Fibroblast of skin of left biceps (primary cell): Measurements from ENCODE around the gene PTPRN2.

Source experiments
- DNase-seq, 2 experiments: peaks; one replicate each; pipeline ENCODE4 v3.0.0-alpha.2; 2013; ENCODE audit warnings: low read depth in 2 of 2

Gene PTPRN2

DNA sequence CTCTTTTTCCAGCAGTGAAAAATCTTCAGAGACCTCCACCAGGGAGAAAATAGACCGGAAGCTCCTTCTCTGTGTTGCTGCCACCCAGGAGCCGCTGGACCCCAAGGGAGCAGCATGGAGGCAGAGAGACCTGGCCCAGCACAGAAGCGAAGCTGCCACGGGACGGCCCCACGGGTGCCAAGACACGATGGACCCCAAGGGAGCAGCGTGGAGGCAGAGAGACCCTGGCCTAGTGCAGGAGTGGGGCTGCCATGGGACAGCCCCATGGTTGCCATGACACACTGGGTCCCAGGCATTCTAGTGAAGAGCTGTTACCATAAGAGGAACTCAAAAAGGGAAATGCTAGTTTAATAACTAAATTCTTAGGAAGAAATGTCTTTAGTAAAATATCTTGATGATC, 186.3 kb downstream of the PTPRN2 start:
- DNase-seq: no peak

DNA sequence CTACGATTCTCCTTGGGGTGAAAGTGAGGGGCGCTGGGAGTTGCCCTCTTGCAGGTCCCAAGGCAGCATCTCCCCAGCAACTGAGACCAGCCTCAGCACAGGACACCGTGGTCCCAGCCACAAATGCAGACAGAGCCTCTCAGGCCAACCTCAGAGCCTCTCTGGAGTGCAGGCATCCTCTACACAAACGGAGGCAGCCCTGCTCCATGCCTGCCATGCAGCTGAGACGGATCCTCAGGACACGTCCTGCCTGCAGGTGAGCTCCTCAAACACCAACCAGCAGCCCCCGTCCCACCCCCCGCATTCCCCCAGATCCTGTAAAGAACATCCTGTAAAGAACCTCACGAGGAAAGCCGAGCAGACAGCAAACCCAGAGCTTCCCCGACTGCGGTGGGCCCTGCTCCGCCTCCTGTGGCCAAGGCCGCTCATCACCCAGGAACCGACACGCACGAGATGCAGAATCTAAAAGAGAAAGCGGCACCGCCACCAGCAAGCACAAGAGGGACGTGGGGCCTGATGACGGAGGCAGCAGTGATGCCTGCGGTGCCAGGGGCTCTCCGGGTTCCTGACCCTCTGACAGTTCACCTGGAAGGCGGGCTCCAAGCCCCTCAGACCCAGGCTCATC, 186.9 kb downstream of the PTPRN2 start:
- DNase-seq: no peak

DNA sequence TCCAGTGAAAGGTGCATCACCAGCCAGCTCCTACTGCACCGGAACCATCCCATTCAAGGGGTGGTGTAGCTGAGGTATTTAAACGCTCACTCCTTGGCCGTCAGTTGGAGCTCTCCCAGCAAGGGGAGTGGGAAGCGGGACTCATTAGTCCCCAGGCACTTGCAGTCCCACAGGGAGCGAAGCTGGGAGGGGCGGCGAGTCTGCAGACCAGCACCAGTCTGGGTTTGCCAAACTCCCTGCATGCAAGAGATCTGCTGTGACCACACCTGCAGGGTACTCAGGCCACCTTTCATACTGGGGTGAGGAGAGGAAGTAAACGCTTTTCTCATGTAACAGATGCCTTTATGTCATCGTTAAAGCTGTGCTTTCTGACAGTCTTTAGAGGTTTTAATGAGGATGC, 187.9 kb downstream of the PTPRN2 start:
- DNase-seq: no peak

GRCh38 chr7:158398750-158399149, 188.9 kb downstream of the PTPRN2 start:
- no peak for DNase-seq

DNA sequence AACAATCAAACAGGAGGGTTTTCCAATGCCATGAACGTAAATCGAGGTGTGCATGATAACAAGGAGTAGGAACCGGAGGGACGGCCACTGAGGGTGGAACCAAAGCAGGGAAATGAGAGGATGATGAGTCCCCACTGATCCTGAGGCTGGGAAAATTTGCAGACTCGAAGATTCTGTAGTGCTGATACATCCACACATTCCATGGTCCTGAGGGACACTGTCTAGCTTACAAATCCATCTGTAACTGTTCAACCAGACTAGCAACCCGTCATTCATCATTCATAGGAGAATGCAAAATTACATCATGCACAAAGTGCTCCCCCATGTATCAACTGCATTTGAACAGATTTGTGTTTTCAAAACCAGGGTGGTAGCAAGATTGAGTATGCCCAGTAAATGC, 189.7 kb downstream of the PTPRN2 start:
- DNase-seq: no peak

DNA sequence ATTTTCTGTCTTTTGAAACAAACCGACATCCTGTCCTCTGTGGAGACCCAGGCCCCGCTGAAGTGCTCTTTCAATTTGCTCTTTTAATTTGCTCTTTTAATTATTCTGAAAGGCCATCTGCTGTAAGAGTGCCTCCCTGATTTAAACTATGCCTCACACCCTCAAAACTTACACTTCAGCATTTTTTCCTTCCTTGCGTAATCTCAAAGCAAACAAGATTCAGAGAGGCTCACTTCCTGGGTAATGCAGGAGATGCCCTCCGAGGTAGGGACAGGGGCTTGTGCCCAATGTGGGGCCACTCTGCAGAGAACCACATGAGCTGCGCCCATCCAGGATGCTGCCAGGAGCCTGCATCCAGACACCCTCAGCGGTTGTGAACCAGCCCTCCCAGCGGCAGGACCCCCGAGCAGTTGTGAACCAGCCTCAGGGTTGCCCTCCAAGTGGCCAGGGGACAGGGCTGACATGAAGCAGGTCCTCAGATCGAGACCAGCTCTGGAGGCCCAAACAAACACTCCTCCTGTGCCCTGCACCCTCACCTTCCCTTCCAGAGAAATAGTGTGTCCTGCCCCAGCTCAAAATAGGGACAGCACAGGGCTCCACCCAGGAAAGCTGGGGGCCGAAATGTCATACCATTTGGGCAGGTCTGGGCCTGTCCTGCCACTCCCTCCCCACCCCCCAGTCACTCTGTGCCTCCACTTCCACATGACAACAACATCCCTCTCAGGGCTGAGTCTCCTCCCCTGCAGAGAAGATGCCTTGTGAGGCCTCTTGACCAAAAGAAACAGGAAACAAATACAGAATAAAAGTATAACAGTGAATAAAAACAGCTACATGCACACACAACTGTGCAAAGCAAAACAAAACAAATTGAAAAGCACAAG, 190.4 kb downstream of the PTPRN2 start:
- DNase-seq: no peak

DNA sequence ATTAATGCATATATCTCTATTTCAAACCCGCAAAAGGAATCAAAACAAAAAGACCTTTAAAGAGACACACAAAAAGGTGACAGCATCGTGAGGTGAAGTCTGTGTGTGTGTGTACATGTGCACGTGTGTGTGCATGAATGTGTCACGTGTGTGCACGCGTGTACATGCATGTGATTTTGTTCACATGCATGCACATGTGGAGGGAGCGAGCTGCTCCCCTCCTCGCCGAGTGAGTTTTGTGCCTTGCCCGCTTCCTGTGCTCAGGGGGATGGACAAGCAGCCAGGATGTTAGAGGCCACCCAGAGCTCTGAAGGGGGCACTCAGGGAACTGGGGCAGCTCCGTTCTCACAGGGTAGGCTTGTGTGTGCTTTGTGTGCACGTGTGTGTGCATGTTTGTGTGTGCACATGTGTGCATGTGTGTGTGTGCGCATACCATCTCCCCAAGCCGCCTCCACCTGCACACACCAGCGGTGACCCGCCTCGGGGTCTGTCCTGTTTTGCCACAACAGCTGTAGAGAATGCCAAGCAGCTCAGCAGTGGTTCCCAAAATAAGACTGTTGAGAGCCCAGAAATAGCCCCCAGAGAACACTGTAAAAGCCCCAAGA, 191.2 kb downstream of the PTPRN2 start:
- no peak for DNase-seq

DNA sequence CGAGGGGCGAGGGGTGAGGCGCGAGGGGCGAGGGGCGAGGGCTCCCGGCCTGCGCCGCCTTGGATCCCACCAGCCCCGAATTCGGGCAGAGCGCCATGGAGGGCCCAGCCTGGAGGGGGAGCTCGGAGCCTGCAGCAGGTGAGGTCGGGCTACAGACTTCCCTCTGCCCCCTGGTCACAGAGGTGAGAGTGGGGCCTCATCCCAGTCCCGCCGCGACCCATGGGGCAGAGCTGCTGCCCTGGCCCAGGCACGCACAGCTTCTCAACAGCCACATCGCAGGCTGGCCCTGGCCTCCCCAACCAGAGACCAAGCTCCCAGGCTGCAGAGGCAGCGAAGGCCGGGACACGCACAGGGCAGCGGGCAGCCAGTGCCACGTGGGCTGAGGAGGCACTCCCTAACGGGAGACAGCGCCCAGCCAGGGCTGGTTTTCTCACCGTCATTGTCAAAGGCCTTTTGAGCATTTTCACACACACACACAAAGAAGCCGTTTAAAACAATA, 191.8 kb downstream of the PTPRN2 start:
- no peak for DNase-seq

- no peak for DNase-seq
These were observed 192.3 kb downstream of the PTPRN2 start for GRCh38 chr7:158395349-158395748.

- DNase-seq: no peak
These were observed 192.7 kb downstream of the PTPRN2 start for GRCh38 chr7:158394936-158395335.

DNA sequence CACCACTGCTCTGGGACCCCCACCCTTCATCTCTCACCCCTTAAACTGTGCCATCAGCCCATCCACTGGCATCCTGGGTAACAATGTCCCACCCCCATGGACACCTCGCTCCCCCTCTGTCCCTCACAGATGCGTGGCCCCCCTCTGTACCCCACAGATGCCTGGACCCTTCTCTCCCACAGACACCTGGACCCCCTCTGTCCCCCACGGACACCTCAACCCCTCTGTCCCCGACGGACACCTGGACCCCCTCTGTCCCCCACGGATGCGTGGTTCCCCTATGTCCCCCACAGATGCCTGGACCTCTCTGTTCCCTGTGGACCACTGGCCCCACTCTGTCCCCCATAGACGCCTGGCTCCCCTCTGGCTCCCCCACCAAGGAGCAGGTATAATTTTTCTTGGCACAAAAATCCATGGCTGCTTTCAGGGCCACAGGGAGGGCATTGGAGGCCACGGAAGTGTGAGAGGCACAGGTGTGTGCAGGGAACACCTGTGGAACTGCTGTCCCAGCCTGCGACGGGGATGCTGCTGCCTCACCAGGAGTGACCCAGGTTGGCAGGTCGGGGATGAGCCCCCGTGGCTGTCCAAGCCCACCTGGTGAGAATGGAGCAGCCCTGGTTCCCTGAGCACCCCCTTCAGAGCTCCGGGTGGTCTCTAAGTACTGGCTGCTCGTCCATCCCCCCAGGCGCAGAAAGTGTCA, 193.5 kb downstream of the PTPRN2 start:
- DNase-seq: no peak

- no peak for DNase-seq
These were observed 195.4 kb downstream of the PTPRN2 start for GRCh38 chr7:158392251-158392650.

DNA sequence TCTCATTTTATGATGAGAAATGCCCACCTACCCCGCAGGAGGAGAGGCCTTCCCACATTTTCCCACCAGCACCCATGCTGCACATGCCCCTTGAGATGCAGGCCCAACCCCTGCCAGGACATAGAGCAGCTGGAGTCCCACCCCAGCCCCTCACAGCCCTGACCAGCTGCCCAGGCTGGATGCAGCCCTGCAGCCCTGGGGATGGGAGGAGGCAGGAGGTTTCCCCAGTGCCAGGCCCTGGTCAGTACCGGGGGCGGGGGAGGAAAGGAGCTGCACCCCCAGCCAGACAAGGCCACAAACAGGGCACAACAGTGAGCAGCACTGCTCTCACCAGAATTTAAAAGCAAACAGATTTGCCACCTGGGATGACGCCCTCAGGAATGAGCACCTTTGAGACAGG, 196.1 kb downstream of the PTPRN2 start:
- no peak for DNase-seq

GRCh38 chr7:158391141-158391540, 196.5 kb downstream of the PTPRN2 start:
- DNase-seq: no peak

- no peak for DNase-seq
These were observed 197.2 kb downstream of the PTPRN2 start for GRCh38 chr7:158390460-158390859.

DNA sequence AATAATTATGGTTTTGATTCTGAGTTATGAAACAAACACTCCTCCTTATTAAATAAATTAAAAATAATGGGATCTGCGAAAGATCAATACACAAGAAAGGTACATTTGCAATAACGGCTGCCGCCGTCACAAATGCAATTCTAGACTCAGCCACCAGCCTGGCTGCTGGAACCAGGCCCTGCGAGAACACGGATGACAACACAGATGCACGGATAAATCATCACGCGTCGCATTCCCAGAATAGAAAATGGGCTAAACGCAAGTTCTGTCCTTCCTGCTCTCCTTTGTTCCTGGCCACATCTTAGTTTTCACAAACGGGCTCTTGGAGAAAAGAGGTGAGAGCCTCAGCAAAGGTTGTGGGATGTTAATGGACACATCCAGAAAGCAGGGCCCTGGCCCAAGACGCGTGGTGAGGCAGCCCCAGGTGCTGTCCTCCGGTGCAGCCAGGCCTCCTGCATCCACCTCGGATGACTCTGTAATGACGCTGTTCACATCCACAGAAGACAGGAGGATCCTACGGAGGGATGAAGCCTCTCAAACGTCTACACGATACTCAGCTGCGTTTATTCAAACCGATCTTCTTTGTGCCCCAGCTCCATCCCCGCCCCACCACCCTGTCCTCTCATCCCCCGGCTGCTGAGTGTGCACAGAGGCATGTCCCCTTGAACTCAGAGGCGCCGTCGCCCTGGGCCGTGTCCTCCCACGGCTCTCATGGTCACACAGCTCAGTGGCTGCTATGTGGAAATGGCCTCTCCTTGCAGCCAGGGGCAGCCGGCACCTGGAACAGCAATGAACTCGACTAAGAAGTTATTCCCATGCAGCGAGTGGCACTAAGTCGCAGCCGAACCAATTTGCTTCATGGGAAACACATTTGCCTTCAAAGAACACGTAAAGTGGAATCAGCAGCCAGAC, 197.9 kb downstream of the PTPRN2 start:
- DNase-seq: no peak

GRCh38 chr7:158388928-158389327, 198.7 kb downstream of the PTPRN2 start:
- no peak for DNase-seq

GRCh38 chr7:158388072-158388471, 199.6 kb downstream of the PTPRN2 start:
- DNase-seq: no peak

GRCh38 chr7:158387546-158387891, 200.1 kb downstream of the PTPRN2 start:
- no peak for DNase-seq

DNA sequence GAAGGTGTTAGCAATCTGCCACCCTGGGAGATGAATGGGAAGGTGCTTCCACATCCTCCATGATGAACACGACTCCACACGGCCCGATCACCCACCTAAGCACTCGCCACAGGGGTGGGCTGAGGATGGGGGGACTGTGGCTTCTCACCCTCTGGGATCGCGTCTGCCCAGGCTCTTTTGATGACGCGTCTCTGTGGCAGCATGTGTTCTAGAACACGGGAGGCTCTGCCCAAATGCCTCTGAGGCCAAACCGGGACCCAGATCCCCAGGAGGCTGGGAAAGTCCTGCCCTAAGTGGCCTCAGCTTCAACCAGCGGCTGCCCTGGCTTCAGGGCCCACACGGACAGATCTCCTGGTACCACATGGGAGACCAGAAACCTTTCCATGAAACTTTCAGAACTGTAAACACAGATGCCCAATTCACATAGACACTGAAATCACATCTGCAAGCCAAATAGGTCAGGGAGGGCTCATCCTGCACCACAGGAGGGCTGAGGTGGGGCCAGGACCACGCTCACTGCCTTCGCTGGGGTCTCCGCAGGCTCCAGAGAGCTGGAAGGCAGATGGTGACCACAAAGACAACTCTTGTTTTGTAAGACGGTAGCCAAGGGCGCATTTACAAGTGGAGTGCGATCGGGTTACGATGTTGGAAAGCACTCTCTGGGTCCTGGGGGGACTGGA, 200.6 kb downstream of the PTPRN2 start:
- no peak for DNase-seq

- DNase-seq: no peak
These were observed 201.3 kb downstream of the PTPRN2 start for GRCh38 chr7:158386355-158386618.
